Measurements from ENCODE around the gene SCART1. TPM values are rescaled to one million over a fixed set of nuclear protein-coding genes. Genes with fewer than 3 reads are reported as not detected.

The SCART1 gene
- total and polyA plus RNA-seq, 2 donors (not counting 3 experiments of a cell fraction or from before 2014, with no cell fraction given): 0.90 to 1.0 TPM

DNA sequence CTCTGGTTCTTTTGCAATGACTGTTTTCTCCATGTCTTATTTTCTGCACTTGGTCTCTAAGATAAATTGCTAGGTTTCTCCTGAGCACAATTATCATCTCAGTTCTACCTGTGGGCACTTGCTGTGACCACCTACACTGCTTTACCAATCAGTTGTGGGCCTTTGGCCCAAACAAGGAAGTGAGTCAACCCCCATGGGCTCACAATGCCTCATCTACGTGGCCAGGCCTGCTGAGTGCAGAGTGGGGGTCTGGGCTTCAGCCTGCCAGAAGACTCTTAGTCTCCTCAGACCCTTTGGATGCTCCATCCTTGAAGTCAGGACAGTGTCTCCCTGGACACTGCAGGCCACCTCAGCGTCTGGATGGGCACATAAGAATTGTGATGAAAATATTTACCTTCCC is 20.3 kb downstream of the SCART1 start:
- intact Hi-C loops (cut with micrococcal nuclease): no loop called here

More for the DNA sequence above, 20.3 kb downstream of the SCART1 start:
- Histone ChIP-seq H3K79me2 (ENCODE audit: control insufficient read depth, insufficient read depth, low read length) (no peaks in the 10 kb centered on the region), H3K4me3 (replicated peaks in 1 of 3; ENCODE audit: insufficient read depth in 1 of 3, low read depth in 1 of 3, low read length in 3 of 3) (no peak overlapping the region), H3K9me1 (replicated peaks; ENCODE audit: control insufficient read depth, extremely low read depth, insufficient read depth, low read length) (no peaks in the 10 kb centered on the region), H3K27ac (ENCODE audit: insufficient read depth, low read depth, low read length) (no peak overlapping the region), H3K36me3 (ENCODE audit: control insufficient read depth in 2 of 2, extremely low read depth in 1 of 2, insufficient read depth in 2 of 2, low read length in 2 of 2) (no peaks in the 10 kb centered on the region), H3K4me2 (ENCODE audit: insufficient read depth, low read length) (no peak overlapping the region), H3K9me3 (replicated peaks; ENCODE audit: control insufficient read depth, insufficient read depth, low read length) (no peaks in the 10 kb centered on the region), H3K9ac (replicated peaks; ENCODE audit: extremely low read depth, insufficient read depth, low read length) (no peak overlapping the region), H3K4me1 (ENCODE audit: control insufficient read depth, extremely low read depth, insufficient read depth, low read length) (no peaks in the 10 kb centered on the region), H2AFZ (ENCODE audit: low read depth, low read length) (no peak overlapping the region), H4K20me1 (replicated peaks; ENCODE audit: control insufficient read depth, extremely low read depth, insufficient read depth, low read length) (no peaks in the 10 kb centered on the region), H3K27me3 (ENCODE audit: control insufficient read depth in 2 of 2, insufficient read depth in 2 of 2, low read length in 2 of 2) (no peaks in the 10 kb centered on the region)
- ChIA-PET POLR2A (no interaction called here), CTCF (no interaction called here)
- BruUV-seq (replicated peaks): no TSS peak
- DNase-seq (ENCODE audit: low read depth, low spot score) (no peak), FAIRE-seq (no peak)
- TF ChIP-seq, protein P1, sequence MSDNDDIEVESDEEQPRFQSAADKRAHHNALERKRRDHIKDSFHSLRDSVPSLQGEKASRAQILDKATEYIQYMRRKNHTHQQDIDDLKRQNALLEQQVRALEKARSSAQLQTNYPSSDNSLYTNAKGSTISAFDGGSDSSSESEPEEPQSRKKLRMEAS (IDR thresholded peaks at IDR 0.05; ENCODE audit: insufficient read depth, insufficient read length): no peak
- no peak for TF ChIP-seq POLR2A (IDR thresholded peaks at IDR 0.05; ENCODE audit: low read depth, low read length)
- no peak for TF ChIP-seq MYC (IDR thresholded peaks at IDR 0.05; ENCODE audit: low read depth, low read length)
- no peak for TF ChIP-seq CTCF (IDR thresholded peaks at IDR 0.05; ENCODE audit: extremely low read depth in 1 of 2, insufficient read depth in 1 of 2, low read depth in 1 of 2, low read length in 2 of 2)
- TF ChIP-seq POLR2AphosphoS5 (IDR thresholded peaks at IDR 0.05; ENCODE audit: insufficient read depth, low read depth, low read length): no peak
- no peak for TF ChIP-seq FOS (IDR thresholded peaks at IDR 0.05; ENCODE audit: borderline replicate concordance, insufficient read depth, low read length)
- no peak for TF ChIP-seq GATA2 (IDR thresholded peaks at IDR 0.05; ENCODE audit: insufficient read depth, insufficient read length, low read depth, low read length)
- no peak for TF ChIP-seq EZH2 (IDR thresholded peaks at IDR 0.05; ENCODE audit: borderline replicate concordance, low read depth, low read length, severe bottlenecking)
- no peak for TF ChIP-seq JUN (IDR thresholded peaks at IDR 0.05; ENCODE audit: borderline replicate concordance, insufficient read depth, insufficient read length, low read depth)
- dilution Hi-C loops (cut with MboI; ENCODE audit: extremely low pct_ligation_motif_present, low sequenced_read_pairs): no loop called here
